ENCODE data around the gene CREG1. TPM values are rescaled to one million over a fixed set of nuclear protein-coding genes. Genes with fewer than 3 reads are reported as not detected.
A peak's percentile ranks its signal among the peaks of the same experiment; 100 is the strongest.

CREG1 gene
- total and polyA plus RNA-seq, 2 of the 8 experiments (the other 6 are each of a cell fraction or from before 2014, with no cell fraction given), result 29.8 to 30.1 TPM

- no peak overlapping the region for H2BK15ac ChIP-seq (ENCODE audit: low read length)
- H3K79me1 ChIP-seq (ENCODE audit: low read depth, low read length), result no peaks in the 10 kb centered on the region
- CTCF ChIA-PET (ENCODE audit: partially characterized antibody), result interaction anchor here (0.9 to 5.2 kb wide), 16 partner anchors 8 to 324 kb away, joined by 3 to 70 read pairs (median 7); partner anchors contain the start of genes CD247 and CREG1
- no peak overlapping the region for H4K5ac ChIP-seq (ENCODE audit: insufficient read length, low read depth, low read length)
- no peaks in the 10 kb centered on the region for H3K79me2 ChIP-seq (ENCODE audit: control insufficient read depth in 1 of 2, insufficient read depth in 2 of 2, low read length in 2 of 2)
- H3K27ac ChIP-seq (ENCODE audit: low read depth, low read length), result no peak overlapping the region
- peaks cover 0 to 4% (median 3%) of the 10 kb centered on the region in 4 experiments; a peak in 2 of 7 replicates for H3K4me1 ChIP-seq (replicated peaks in 1 of 4; ENCODE audit: control insufficient read depth in 3 of 4, insufficient read depth in 4 of 4, low read length in 3 of 4)
- no peak overlapping the region for H4K8ac ChIP-seq (ENCODE audit: extremely low read depth, insufficient read depth, low read length)
- H4K91ac ChIP-seq (replicated peaks; ENCODE audit: insufficient read length, low read length), result no peak overlapping the region
- H3K23me2 ChIP-seq (ENCODE audit: low read depth, low read length), result no peaks in the 10 kb centered on the region
- H3K18ac ChIP-seq (ENCODE audit: extremely low read depth, low read length), result no peak overlapping the region
- no peak overlapping the region for H3K4me2 ChIP-seq (ENCODE audit: insufficient read depth in 1 of 2, low read depth in 2 of 2, low read length in 2 of 2)
- no peaks in the 10 kb centered on the region for H4K20me1 ChIP-seq (replicated peaks in 1 of 2; ENCODE audit: control insufficient read depth in 1 of 2, insufficient read depth in 2 of 2, low read length in 2 of 2)
- WGBS, 2 experiments (ENCODE audit: extremely low coverage in 1 of 2, insufficient coverage in 1 of 2, insufficient read length in 1 of 2, insufficient replicate concordance in 2 of 2, low coverage in 1 of 2, low lambda C conversion rate in 2 of 2, missing lambda C conversion rate in 1 of 2), result 86% methylated on average over 12 of the region's 12 CpGs; no CpG with 5 or more reads in 1 of the 2 experiments
- DNase-seq (ENCODE audit: low read depth in 1 of 2, low spot score in 2 of 2) (no peak), FAIRE-seq (no peak)
- no peak overlapping the region for H2BK20ac ChIP-seq (ENCODE audit: low read length)
- no peaks in the 10 kb centered on the region; a peak in 1 of 7 replicates for H3K27me3 ChIP-seq (replicated peaks in 1 of 4; ENCODE audit: control insufficient read depth in 3 of 4, extremely low read depth in 1 of 4, insufficient read depth in 3 of 4, low read length in 3 of 4)
- H2AFZ ChIP-seq (ENCODE audit: low read length), result no peak overlapping the region
- peak overlapping the region; percentile 33 for H3K14ac ChIP-seq (ENCODE audit: insufficient read length)
- POLR2A ChIA-PET (ENCODE audit: partially characterized antibody), result interaction anchor here (1.5 to 2.5 kb wide), 2 partner anchors 11 kb away, joined by 11 to 18 read pairs; partner anchors contain the start of gene CREG1
- no peak overlapping the region for H2BK120ac ChIP-seq (replicated peaks; ENCODE audit: low read depth, low read length)
- H3K4me3 ChIP-seq (ENCODE audit: extremely low read depth in 1 of 4, insufficient read depth in 2 of 4, low read depth in 3 of 4, low read length in 4 of 4), result no peak overlapping the region
- no peaks in the 10 kb centered on the region for H3K9me3 ChIP-seq (ENCODE audit: insufficient read depth in 2 of 2, low read depth in 1 of 2, low read length in 1 of 2)
- no peak overlapping the region for H2BK12ac ChIP-seq (ENCODE audit: low read depth, low read length)
- H3K36me3 ChIP-seq (ENCODE audit: control insufficient read depth in 2 of 4, insufficient read depth in 4 of 4, low read length in 3 of 4), result peaks cover 0 to 17% (median 0%) of the 10 kb centered on the region in 4 experiments; a peak in 3 of 8 replicates
- H3K23ac ChIP-seq (ENCODE audit: insufficient read length), result no peak overlapping the region
- H3K56ac ChIP-seq (replicated peaks; ENCODE audit: insufficient read length, low read depth, low read length), result no peak overlapping the region
- no peak overlapping the region for H2BK5ac ChIP-seq (ENCODE audit: low read depth, low read length)
- no peak overlapping the region for H3K9ac ChIP-seq (replicated peaks in 1 of 4; ENCODE audit: extremely low read depth in 1 of 4, low read depth in 3 of 4, low read length in 3 of 4)
- H3K4ac ChIP-seq (replicated peaks; ENCODE audit: insufficient read length, low read depth, low read length), result no peak overlapping the region
- H2AK5ac ChIP-seq (ENCODE audit: low read depth, low read length), result no peak overlapping the region
- TF ChIP-seq ASH2L (IDR thresholded peaks at IDR 0.05; ENCODE audit: low read length) (no peak), RNF2 (IDR thresholded peaks at IDR 0.05; ENCODE audit: borderline replicate concordance, low read depth, low read length, missing control alignments, poor library complexity, severe bottlenecking) (no peak), CEBPB (IDR thresholded peaks at IDR 0.05; ENCODE audit: low read depth, low read length) (no peak), SIX5 (IDR thresholded peaks at IDR 0.05; ENCODE audit: low read depth, low read length) (no peak), USF2 (IDR thresholded peaks at IDR 0.05; ENCODE audit: low read length) (no peak), EP300 (IDR thresholded peaks at IDR 0.05; ENCODE audit: borderline replicate concordance in 1 of 2, low read depth in 2 of 2, low read length in 2 of 2) (no peak), CBX5 (IDR thresholded peaks at IDR 0.05; ENCODE audit: low read depth, low read length) (no peak), SUZ12 (IDR thresholded peaks at IDR 0.05; ENCODE audit: low read length) (no peak)
Observed at GRCh38 chr1:167542109-167543032, 11.2 kb downstream of the CREG1 start.

All from H1 (cell line).